GM21526 (cell line): ENCODE results near the gene KRABD2.
"Not testable (repeated sequence)": the region's sequence is repeated elsewhere in the genome, so short reads cannot be mapped to it uniquely, and the experiment has no call there.

Source experiments
- ATAC-seq: cut with Tn5 transposase; IDR thresholded peaks from one replicate; pipeline ENCODE4 v1.9.1; 2021; ENCODE audit warnings: moderate library complexity; ENCODE audit not compliant: unreplicated experiment, low FRiP score

The KRABD2 gene

DNA sequence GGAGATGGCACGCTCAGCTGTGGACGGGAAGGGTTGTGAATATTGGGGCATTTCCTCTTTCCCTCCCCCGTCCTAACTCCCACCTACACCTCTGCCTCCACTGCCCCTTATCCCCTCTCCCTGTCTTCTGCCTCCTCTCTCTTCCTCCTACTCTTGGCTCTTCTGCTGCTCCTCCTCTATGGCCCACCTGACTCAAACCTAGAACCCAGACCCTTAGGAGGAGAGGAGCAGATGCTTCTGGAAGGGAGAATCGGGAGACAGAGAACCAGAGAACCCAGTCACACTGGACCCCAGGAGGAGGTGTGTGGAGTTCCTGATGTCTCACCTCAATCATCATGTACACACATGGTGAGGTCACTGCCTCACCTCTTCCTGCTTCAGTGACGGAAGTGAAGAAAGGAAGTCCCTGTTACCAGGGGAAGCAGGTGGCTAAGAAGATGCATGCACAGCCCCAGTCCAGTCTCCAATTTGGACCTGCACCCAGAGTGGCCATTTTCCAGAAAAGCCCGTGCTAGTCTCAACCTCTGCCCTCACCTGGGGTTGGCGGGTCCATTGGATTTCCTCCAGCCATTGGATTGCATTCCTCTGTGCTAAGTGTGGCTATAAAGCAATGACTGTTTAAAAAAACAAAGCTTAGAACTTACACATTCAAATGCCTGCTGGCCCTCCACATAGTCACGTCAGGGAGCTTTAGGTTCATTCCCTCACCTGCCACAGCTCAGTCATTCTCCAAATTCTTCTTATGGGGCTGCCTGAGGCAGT is 17.1 kb upstream of the KRABD2 start:
- no peak for ATAC-seq

DNA sequence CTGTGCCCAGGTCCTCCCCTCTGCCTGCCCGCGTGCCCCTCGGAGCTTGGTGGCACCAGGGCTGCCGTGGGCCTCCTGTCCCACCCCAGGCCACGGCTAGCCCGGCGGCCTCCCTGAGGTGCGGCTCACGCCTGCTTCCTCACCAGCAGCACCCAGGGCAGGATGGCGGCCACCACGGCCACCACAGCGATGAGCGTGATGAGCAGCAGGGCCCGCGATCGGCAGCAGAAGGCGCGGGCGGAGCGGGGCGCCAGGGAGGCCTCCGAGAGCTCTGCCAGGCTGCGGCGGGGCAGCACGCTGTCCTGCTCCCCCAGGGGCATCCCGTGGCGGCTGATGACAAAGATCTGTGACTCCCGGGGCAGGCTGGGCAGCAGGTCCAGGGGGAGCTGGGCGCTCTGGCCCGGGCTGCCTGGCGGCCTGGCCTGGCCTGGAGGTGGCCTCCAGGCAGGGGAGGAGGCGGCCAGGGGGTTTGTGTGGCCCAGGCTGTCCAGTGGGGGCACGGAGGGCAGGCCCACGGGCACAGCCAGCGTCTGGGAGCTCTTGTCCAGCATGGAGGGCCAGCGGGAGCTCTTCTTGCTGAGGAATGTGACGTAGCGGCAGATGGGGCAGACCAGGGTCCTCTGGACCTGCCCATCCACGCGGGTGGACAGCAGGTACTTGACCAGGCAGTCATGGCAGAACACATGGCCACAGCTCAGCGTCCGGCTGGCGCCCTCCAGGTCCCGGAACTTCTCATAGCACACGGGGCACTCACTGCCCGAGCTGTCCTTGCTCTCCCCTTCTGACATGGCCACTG is 16.4 kb upstream of the KRABD2 start:
- no peak for ATAC-seq

DNA sequence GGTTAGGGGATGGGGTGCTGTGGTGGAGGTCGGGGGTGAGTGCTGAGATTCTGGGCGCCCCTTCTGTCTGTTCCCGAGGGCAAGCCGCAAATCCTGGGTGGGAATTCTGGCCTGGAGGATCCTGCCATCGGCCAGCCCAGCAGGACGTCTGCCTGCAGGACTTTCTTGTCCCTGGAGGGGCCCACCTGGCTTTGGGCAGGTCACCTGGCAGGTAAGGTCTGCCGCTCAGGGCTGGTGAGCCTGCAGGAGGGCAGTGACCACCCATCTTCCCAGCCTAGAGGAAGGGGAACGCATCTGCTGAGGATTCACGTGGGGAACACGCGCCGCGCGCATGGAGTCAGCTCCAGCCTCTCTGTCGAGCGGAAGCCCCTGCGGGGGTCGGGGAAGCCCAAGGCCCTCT is 15.8 kb upstream of the KRABD2 start:
- ATAC-seq, result no peak

DNA sequence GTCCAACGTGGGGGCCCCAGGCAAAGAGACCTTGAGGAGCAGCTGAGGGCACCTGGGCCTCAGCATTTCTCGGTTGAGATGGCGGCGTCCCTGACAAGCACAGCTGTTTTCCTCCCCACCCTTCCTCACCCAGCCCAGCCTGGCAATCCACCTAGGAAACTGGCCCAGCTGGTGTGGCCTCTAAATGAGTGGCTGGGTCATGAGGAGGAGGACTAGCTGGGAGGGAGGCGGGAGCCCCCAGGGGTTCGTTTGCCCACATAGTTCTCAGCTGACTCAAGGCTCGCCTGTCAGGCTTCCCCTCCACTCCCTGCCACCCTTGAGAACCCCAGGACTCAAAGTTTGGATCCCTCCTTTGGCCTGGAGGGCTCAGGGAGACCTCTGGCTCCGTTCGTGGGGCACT is 15.2 kb upstream of the KRABD2 start:
- ATAC-seq, result no peak

DNA sequence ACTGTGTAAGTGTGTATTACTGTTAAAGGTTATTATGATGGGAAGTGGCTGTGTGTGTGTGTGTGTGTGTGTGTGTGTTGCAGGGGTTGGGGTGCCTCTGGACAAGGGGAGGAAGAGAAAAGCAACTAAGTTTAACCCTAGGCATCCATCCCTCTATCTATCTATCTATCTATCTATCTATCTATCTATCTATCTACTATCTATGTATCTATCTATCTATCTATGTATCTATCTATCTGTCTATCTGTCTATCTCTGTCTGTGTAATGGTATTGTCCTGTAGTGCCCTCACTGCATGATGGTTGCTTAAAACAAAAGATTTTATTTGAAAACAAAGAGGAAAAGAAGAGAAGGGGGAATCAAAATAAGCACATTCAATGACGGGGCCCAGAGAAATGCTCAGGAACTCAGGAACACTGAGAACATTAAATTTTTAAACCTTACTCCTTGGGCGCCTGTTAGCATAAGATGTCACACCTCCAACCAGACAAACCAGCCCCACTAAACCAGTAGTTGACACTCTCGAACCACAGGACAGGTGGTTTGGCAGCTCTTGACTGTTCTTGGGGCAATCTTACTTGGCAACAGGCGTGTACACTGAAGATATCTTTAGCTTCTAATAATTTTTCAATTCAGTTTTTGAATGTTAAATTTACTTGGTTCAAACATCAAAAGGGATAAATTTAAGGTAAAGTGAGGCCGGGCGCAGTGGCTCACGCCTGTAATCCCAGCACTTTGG is 11.6 kb upstream of the KRABD2 start:
- no peak for ATAC-seq

DNA sequence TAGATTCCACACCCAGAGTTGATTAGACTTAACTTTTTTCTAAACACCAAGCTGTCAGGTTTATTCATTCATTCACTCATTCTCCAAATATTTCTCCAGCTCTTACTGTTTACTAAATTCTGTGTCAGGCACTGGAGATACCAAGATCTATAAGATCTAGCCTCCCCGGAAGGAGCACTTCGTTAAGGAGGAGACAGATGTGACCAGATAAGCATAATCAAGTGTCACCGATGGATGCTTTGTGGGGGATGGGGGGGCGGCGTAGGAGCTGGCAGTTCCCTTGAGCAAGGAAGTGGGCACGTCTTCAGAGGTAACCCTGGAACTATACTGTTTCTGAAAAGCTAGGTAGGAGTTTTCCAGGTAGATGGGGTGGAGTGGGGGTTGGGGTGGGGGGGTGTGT is 10.3 kb upstream of the KRABD2 start:
- no peak for ATAC-seq

DNA sequence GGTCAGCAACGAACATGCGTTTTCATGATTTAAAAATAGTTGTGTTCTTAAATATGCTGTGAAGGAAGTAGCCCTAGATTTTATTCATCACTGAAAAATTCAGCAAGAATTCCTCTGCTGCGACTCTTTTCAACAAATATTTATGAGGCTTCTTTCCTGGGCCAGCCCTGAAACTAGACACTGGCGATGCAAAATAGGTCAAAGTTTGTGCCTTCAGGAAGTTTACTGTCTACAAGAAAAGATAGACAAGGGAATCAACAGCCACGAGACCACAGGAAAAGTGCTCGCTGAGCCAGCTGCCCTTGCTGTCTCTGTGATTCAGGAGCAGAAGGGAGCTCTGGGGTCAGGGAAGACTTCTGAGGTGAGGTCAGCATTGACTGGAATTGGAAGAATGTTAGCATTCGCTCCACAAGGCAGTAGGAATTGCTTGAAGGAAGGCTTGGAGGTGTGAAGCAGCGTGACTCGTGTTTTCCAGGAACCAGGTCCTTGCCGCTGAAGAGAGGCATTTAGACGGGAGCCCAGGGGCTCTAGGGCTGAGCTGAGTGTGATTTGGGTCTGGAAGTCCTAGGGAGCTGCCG is 8.4 kb upstream of the KRABD2 start:
- no peak for ATAC-seq

DNA sequence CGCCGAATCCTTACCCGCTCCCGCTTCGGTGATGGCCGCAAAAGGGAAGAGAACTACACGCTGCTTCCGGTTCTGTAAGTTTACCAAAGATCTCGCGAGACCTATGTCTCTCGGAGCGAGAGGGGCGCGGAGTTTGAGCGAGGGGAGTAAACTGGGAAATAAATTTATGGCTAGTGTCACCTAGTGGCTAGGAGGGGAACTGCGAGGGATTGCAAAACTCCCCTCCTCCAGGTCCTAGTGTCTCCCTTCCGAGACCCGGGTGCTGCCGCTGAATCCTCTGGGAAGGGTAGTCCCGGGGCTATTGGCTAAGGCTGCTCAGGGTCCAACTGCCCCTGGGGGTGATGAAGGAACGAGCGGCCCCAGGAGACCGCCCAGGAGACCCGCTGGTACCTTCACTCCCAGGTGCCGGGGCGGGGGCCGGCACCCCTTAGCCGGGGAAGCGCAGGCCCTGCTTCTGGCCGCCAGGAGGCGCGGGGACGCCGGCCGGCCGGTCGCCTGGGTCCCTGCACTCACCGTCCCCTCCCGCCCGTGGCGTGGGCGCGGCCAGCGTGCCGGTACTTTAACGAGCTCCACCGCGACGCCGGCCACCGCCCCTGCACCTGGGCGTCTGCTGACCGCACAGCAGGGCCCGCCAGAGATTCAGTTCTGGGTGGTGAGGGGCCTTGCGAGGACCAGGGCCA is 6.8 kb upstream of the KRABD2 start, which contains the start of gene RPL26:
RPL26 (minus strand) TSS at position 51 of the 680 bp plus-strand sequence. CDS start 883 bp downstream, outside the sequence.
- peak; percentile 82 for ATAC-seq

DNA sequence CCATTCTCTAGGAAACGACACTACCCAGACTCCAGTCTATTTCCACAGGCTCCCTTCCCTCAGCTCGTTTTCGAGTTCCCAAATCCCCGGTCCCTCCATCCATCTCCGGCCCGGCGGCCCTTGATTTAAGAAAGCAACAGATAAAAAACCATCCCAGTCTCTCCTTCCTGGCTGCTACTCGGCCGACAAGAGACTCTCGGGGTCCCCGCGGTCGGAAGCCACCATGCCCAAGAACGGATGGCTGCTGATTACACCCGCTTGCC is 6.3 kb upstream of the KRABD2 start:
- ATAC-seq, result no peak

DNA sequence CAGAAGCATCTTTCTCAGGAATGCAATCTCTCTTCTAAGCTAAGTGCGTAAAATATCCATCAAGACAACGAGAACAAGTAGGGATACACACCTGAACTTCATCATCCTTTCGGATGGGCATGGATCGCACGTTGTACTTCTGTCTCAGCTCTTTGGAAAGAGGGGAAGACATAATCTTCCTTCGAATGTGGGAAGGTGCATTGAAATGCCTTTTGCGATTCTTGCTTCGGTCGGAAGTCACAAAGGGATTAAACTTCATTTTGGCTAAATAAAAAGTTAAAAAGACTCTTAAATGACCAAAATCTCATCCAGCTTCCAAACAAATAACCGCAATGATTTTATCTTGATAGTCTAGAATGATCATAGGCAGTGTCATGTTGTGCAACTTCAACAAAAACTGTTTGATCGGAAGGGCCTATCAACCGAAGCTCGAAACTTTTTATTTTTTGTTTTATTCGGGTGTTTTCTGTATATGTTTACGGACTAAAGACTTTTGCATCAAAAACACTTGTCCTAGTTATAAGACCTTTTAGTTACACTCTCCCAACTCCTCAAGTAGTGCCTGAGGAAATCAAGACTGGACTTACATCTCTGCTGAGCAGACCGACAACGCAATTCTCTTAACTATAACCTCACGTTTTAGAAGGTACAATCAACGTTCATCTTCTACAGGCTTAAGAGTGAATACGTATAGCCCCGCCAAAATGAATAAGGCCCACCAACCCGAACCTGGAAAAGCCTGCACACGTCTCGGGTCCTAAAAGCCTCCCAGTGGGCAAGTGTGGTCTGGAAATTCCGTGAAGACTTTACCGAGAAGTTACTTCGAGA is 5.8 kb upstream of the KRABD2 start:
- ATAC-seq, result no peak

DNA sequence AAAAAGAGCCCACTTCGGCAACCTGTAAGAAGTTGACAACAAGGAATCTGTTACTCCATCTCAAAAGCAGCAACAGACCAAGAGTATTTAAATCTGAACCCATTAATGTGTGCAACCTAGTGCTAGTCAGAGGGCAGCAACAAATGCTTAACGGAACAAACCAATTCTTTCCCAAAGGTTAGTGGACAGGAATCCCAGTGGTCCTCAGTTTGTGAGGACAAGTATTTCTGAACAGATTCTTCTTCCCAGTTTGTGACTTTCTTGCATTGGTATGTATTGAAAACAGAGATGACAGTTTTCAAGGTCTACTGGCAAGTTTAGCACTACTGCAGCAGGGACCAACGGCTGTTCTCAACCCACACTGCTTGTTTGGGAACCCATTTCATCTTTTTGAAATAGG is 3.5 kb upstream of the KRABD2 start:
- ATAC-seq, result no peak

DNA sequence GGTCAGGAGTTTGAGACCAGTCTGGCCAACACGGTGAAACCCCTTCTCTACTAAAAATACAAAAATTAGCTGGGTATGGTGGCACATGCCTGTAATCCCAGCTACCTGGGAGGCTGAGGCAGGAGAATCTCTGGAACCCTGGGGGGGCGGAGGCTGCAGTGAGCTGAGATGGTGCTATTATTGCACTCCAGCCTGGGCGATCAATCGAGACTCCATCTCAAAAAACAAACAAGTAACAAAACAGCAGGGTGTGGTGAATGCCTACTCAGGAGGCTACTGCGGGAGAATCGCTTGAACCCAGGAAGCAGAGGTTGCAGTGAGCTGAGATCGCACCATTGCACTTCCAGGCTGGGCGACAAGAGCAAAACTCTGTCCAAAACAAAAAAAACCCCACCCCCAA is 1.6 kb upstream of the KRABD2 start:
- ATAC-seq, result not testable (repeated sequence)

DNA sequence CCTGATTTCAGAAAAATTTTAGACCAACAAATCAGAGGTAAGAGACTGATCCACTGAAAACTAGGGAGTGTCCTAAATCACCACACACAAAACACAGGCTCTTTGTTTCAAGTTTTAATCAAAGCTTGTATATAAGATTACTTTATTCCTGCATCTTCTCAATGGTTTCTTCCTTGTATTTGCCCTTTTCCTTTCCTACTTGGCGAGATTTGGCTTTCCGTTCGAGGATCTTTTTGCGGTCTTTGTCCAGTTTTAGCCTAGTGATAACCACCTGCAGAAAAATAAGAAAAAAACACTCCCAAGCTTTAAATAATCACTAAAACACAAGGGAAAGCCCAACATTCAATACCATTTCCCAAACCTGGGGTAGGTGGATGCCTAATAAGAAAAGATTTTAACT is 918 bp upstream of the KRABD2 start:
- ATAC-seq, result no peak

DNA sequence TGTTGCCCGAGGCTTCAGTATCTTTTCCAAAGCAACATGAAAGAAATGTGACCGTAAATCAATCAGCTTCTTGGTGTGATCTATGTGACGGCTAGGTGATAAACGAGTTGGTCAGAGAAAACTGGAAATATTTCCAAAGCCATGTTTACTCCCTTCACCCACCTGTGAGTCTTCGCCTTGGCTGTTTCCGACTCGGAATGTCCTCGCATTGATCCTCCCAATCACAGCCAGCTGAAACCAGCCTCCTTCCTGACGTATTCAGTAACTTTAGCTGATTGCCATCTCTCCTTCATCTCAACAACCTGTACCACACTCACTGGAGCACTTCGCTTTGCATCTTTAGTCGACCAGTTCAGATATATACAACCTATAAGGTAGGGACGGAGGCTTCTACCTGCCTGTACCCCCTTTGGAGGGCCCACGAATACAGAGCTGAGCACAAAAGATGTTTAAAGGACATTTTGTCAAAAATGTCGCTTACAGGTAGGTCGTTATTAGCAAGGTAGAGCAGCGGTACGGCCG is 705 bp downstream of the KRABD2 start:
- ATAC-seq, result no peak

DNA sequence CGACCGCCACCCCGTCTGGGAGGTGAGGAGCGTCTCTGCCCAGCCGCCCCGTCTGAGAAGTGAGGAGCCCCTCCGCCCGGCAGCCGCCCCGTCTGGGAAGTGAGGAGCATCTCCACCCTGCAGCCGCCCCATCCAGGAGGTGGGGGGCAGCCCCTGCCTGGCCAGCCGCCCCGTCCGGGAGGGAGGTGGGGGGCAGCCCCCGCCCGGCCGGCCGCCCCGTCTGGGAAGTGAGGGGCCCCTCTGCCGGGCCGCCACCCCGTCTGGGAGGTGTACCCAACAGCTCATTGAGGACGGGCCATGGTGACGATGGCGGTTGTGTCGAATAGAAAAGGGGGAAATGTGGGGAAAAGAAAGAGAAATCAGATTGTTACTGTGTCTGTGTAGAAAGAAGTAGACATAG is 2.6 kb downstream of the KRABD2 start:
- not testable (repeated sequence) for ATAC-seq

DNA sequence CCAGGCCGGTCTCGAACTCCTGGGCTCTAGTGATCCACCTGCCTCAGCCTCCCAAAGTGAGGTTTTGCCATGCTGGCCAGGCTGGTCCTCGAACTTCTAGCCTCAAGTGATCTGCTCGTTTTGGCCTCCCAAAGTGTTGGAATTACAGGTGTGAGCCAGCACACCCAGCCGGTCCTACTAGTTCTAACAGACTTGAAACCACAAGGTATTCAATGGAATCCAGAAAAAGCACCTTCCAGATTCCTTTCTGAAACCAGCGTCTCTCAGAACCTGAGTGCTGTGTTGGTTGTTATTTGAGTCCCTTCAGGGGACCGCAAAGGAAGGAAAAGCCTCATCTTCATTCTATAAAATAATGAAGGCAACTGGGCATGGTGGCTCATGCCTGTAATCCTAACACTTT is 4.1 kb downstream of the KRABD2 start:
- no peak for ATAC-seq

DNA sequence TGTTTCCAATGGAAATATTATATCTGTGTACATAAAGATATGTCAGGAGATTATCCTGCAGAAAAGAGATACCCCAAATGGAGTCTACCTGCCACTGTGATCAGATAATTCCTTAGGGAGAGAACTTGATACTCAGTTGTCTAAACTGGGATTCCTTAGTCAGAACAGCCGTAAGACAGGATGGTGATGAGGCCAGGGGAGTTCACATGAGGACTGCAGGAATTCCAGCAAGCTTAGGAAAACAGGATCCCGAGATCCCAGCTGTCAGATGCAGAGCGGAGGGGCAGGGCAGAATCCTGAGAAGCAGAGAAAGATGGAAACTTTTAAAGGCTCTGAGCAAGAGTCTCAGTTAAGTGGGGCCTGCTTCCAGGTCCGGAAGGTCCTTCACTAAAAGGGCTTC is 4.7 kb downstream of the KRABD2 start:
- ATAC-seq, result no peak

DNA sequence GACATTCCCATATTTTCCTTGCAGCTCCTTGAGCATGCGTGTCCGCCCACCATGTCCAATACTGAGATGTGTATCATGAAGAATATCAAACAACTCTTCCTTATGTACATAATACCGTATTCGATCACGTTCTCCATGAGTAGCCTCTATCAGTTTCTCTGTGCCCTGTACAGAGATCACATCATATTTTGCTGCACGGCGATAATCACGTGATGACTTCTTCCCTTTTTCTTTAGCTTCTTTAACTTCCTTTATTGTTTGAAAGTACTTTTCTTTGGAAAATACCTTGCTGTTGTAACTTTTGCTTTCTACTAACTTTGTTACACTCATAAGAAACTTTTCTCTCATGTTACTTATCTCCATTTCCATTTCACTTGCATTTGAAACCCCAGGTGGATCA is 6.6 kb downstream of the KRABD2 start:
- no peak for ATAC-seq

DNA sequence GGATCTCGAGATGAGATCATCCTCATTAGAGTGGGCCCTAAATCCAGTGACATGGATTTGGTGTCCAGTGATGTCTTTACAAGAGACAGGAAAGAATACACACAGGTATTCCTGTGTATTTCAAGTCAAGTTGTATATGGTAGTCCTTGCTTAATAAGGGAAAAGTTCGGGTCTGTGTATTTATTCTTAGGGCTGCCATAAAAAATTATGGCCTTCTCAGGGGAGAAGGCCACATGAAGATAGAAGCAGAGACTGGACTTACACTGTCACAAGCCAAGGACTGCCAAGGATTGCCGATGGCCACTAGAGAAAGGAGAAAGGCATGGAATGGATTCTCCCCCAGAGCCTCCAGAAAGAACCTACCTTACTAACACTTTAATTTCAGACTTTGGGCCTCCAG is 8.3 kb downstream of the KRABD2 start:
- ATAC-seq, result no peak

DNA sequence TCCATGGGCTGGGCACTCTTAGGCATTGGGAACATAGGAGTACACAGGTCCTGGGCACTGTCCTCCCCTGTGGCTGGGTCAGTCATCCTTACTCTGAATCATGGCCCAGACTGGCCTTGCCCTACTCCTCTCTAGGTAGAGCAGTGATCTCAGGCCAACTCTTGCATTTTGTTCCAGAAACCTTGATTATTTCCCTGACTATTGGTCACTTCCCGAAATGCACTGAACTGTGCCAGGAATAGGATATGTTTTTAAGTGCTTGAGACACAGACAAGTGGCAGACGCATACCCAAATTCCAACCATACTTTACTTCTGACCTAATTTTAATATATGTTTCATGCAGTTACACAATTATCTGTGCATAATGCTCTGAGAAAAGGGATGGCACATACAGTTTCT is 10.3 kb downstream of the KRABD2 start:
- ATAC-seq, result no peak
